ES-I3 (cell line): ENCODE measurements around the gene CYP3A5.
"Not testable (repeated sequence)": the region's sequence is repeated elsewhere in the genome, so short reads cannot be mapped to it uniquely, and the experiment has no call there.

Experiments used
- H3K36me3 ChIP-seq: 2 replicates; pipeline ENCODE4 v1.6.1; 2013; ENCODE audit warnings: mild to moderate bottlenecking, low read length, control low read depth, moderate library complexity; ENCODE audit not compliant: insufficient read depth
- H3K4me1 ChIP-seq: 2 replicates; pipeline ENCODE4 v1.6.1; 2013; ENCODE audit warnings: mild to moderate bottlenecking, control low read depth, low read length; ENCODE audit not compliant: insufficient read depth
- H3K9ac ChIP-seq: 2 replicates; pipeline ENCODE4 v1.6.1; 2013; ENCODE audit warnings: low read depth, mild to moderate bottlenecking, low read length, moderate library complexity
- H3K9me3 ChIP-seq: 2 replicates; pipeline ENCODE4 v1.6.1; 2013; ENCODE audit warnings: mild to moderate bottlenecking, low read length, moderate library complexity; ENCODE audit not compliant: control insufficient read depth, insufficient read depth

Gene CYP3A5

GRCh38 chr7:99639267-99639666, 40.5 kb downstream of the CYP3A5 start:
- no peaks in the 10 kb centered on the region for H3K36me3 ChIP-seq
- peaks cover 9% of the 10 kb centered on the region; the same call in 1 of the 2 replicates for H3K4me1 ChIP-seq
- H3K9me3 ChIP-seq, result no peaks in the 10 kb centered on the region
- no peak overlapping the region for H3K9ac ChIP-seq

- Histone ChIP-seq H3K9ac (no peak overlapping the region), H3K36me3 (no peaks in the 10 kb centered on the region), H3K4me1 (peaks cover 9% of the 10 kb centered on the region; the same call in 1 of the 2 replicates), H3K9me3 (no peaks in the 10 kb centered on the region)
Measured at GRCh38 chr7:99638731-99639130, 41.1 kb downstream of the CYP3A5 start.

- H3K9ac ChIP-seq, H3K4me1 ChIP-seq, H3K36me3 ChIP-seq, H3K9me3 ChIP-seq: not testable (repeated sequence)
Measured at GRCh38 chr7:99637414-99637813, 42.4 kb downstream of the CYP3A5 start.

- no peak overlapping the region for H3K9ac ChIP-seq
- H3K36me3 ChIP-seq, result peaks cover 16% of the 10 kb centered on the region; the same call in 1 of the 2 replicates
- peaks cover 12% of the 10 kb centered on the region; the same call in 1 of the 2 replicates for H3K4me1 ChIP-seq
- H3K9me3 ChIP-seq, result no peaks in the 10 kb centered on the region
Measured at GRCh38 chr7:99631295-99632109, 48.3 kb downstream of the CYP3A5 start.

- H3K9me3 ChIP-seq, result no peaks in the 10 kb centered on the region
- H3K4me1 ChIP-seq, result peaks cover 12% of the 10 kb centered on the region; the same call in 1 of the 2 replicates
- no peak overlapping the region for H3K9ac ChIP-seq
- H3K36me3 ChIP-seq, result peaks cover 29% of the 10 kb centered on the region
Measured at GRCh38 chr7:99629643-99630042, 50.2 kb downstream of the CYP3A5 start.

GRCh38 chr7:99628471-99629465, 51.0 kb downstream of the CYP3A5 start:
- Histone ChIP-seq H3K9me3 (no peaks in the 10 kb centered on the region), H3K4me1 (peaks cover 12% of the 10 kb centered on the region; the same call in 1 of the 2 replicates), H3K36me3 (peaks cover 36% of the 10 kb centered on the region), H3K9ac (no peak overlapping the region)

- Histone ChIP-seq H3K9me3 (no peaks in the 10 kb centered on the region), H3K36me3 (peaks cover 42% of the 10 kb centered on the region), H3K4me1 (peaks cover 12% of the 10 kb centered on the region; the same call in 1 of the 2 replicates), H3K9ac (no peak overlapping the region)
Measured at GRCh38 chr7:99627513-99627912, 52.3 kb downstream of the CYP3A5 start.

GRCh38 chr7:99626661-99627060, 53.1 kb downstream of the CYP3A5 start:
- Histone ChIP-seq H3K9ac (no peak overlapping the region), H3K36me3 (peaks cover 47% of the 10 kb centered on the region)

GRCh38 chr7:99625961-99626360, 53.8 kb downstream of the CYP3A5 start:
- Histone ChIP-seq H3K9ac (no peak overlapping the region), H3K9me3 (no peaks in the 10 kb centered on the region), H3K4me1 (peaks cover 6% of the 10 kb centered on the region; the same call in 1 of the 2 replicates), H3K36me3 (peaks cover 47% of the 10 kb centered on the region)

More at GRCh38 chr7:99626661-99627060, 53.1 kb downstream of the CYP3A5 start:
- Histone ChIP-seq H3K9me3 (no peaks in the 10 kb centered on the region), H3K4me1 (peaks cover 12% of the 10 kb centered on the region; the same call in 1 of the 2 replicates)

- Histone ChIP-seq H3K4me1 (peaks cover 6% of the 10 kb centered on the region; the same call in 1 of the 2 replicates), H3K36me3 (peaks cover 50% of the 10 kb centered on the region), H3K9ac (no peak overlapping the region), H3K9me3 (no peaks in the 10 kb centered on the region)
Measured at GRCh38 chr7:99625321-99625720, 54.5 kb downstream of the CYP3A5 start.

GRCh38 chr7:99624484-99624883, 55.3 kb downstream of the CYP3A5 start:
- Histone ChIP-seq H3K4me1 (peaks cover 6% of the 10 kb centered on the region; the same call in 1 of the 2 replicates), H3K9me3 (no peaks in the 10 kb centered on the region), H3K36me3 (peaks cover 56% of the 10 kb centered on the region), H3K9ac (no peak overlapping the region)

GRCh38 chr7:99623702-99624447, 55.9 kb downstream of the CYP3A5 start:
- H3K9ac ChIP-seq, result no peak overlapping the region
- no peaks in the 10 kb centered on the region for H3K9me3 ChIP-seq
- H3K36me3 ChIP-seq, result peaks cover 60% of the 10 kb centered on the region
- H3K4me1 ChIP-seq, result peaks cover 5% of the 10 kb centered on the region; the same call in 1 of the 2 replicates

GRCh38 chr7:99623091-99623693, 56.6 kb downstream of the CYP3A5 start:
- Histone ChIP-seq H3K9me3 (no peaks in the 10 kb centered on the region), H3K36me3 (peaks cover 60% of the 10 kb centered on the region), H3K9ac (no peak overlapping the region), H3K4me1 (no peaks in the 10 kb centered on the region)
